Bronchial epithelial cell (primary cell): ENCODE measurements around the gene GARIN5B. TPM values are rescaled to one million over a fixed set of nuclear protein-coding genes. Genes with fewer than 3 reads are reported as not detected.

ENCODE experiments used
- DNase-seq: peaks from one replicate; pipeline ENCODE4 v3.0.0-alpha.2; 2010; ENCODE audit warnings: low read depth
- FAIRE-seq: peaks from 2 replicates; lab custom pipeline; 2011; peaks lifted over from hg19 to GRCh38; lab: Jason Lieb, UNC
- H3K27me3 ChIP-seq: 2 replicates; pipeline ENCODE4 v1.5.1; 2011; ENCODE audit warnings: low read length; ENCODE audit not compliant: control insufficient read depth, insufficient read depth
- H3K36me3 ChIP-seq: 2 replicates; pipeline ENCODE4 v1.5.1; 2011; ENCODE audit warnings: low read length; ENCODE audit not compliant: control insufficient read depth, insufficient read depth
- H3K4me3 ChIP-seq: 2 replicates; pipeline ENCODE4 v1.5.1; 2011; ENCODE audit warnings: mild to moderate bottlenecking, low read depth, low read length, control low read depth
- CTCF ChIP-seq: IDR thresholded peaks from 2 replicates; pipeline ENCODE4 v1.5.1; 2011; ENCODE audit warnings: mild to moderate bottlenecking, moderate library complexity, low read length, control low read depth, inconsistent platforms; ENCODE audit not compliant: insufficient read depth, severe bottlenecking
- total RNA-seq: library from RNA; depleted of rRNA; stranded (reverse); fragments of >200 nt; gene quantifications from 2 replicates; pipeline ENCODE4 v1.2.1, GENCODE V29; 2014

Gene GARIN5B
- total RNA-seq, 1 donor from 2014 or later: not detected

- H3K36me3 ChIP-seq: no peaks in the 10 kb centered on the region
- no peaks in the 10 kb centered on the region for H3K27me3 ChIP-seq
- no peak for TF ChIP-seq CTCF
- peak; percentile 73 for FAIRE-seq
- no peak overlapping the region for H3K4me3 ChIP-seq
- DNase-seq: peak; percentile 25
These were observed 47.0 kb downstream of the GARIN5B start for GRCh38 chr19:55315956-55316525.

- no peak for DNase-seq
- H3K27me3 ChIP-seq: no peaks in the 10 kb centered on the region
- no peak overlapping the region for H3K4me3 ChIP-seq
- TF ChIP-seq CTCF: no peak
- H3K36me3 ChIP-seq: no peaks in the 10 kb centered on the region
- FAIRE-seq: no peak
These were observed 48.7 kb downstream of the GARIN5B start for GRCh38 chr19:55314396-55314795.

GRCh38 chr19:55312621-55313512 lies 50.2 kb downstream of the GARIN5B start:
- no peak overlapping the region for H3K4me3 ChIP-seq
- no peak for FAIRE-seq
- no peak for TF ChIP-seq CTCF
- no peak for DNase-seq
- no peaks in the 10 kb centered on the region for H3K36me3 ChIP-seq
- no peaks in the 10 kb centered on the region for H3K27me3 ChIP-seq

GRCh38 chr19:55311797-55312196 lies 51.3 kb downstream of the GARIN5B start:
- FAIRE-seq: no peak
- Histone ChIP-seq H3K27me3 (no peaks in the 10 kb centered on the region), H3K36me3 (no peaks in the 10 kb centered on the region), H3K4me3 (no peak overlapping the region)
- no peak for TF ChIP-seq CTCF
- no peak for DNase-seq

GRCh38 chr19:55311397-55311796 lies 51.7 kb downstream of the GARIN5B start:
- Histone ChIP-seq H3K27me3 (no peaks in the 10 kb centered on the region), H3K36me3 (no peaks in the 10 kb centered on the region), H3K4me3 (no peak overlapping the region)
- no peak for TF ChIP-seq CTCF
- no peak for FAIRE-seq
- no peak for DNase-seq
